GM10847 (cell line): ENCODE data around the gene OR4N2.
"Not testable (repeated sequence)": the region's sequence is repeated elsewhere in the genome, so short reads cannot be mapped to it uniquely, and the experiment has no call there.

Experiments used
- POLR2A ChIP-seq: IDR thresholded peaks from 2 replicates; pipeline ENCODE4 v1.6.1; 2011; ENCODE audit not compliant: insufficient read length; ENCODE audit errors: extremely low read depth

Gene OR4N2, protein sequence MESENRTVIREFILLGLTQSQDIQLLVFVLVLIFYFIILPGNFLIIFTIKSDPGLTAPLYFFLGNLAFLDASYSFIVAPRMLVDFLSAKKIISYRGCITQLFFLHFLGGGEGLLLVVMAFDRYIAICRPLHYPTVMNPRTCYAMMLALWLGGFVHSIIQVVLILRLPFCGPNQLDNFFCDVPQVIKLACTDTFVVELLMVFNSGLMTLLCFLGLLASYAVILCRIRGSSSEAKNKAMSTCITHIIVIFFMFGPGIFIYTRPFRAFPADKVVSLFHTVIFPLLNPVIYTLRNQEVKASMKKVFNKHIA

DNA sequence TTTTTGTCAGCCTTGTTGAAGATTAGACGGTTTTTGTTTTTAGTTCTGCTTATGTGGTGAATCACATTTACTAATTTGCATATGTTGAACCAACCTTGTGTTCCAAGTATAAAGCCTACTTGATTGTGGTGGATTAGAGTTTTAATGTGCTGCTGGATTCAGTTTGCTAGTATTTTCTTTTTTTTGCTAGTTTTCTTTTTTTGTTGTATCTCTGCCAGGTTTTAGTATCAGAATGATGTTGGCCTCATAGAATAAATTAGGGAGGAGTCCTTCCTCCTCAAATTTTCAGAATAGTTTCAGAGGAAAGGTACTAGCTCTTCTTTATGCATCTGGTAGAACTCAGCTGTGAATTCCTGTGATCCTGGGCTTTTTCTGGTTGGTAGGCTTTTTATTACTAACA, at the start of gene OR4N2:
TSS of gene OR4N2 (plus strand) at position 301 of the 400 bp plus-strand sequence. CDS start 23,679 bp downstream, outside the sequence.
- not testable (repeated sequence) for TF ChIP-seq POLR2A

DNA sequence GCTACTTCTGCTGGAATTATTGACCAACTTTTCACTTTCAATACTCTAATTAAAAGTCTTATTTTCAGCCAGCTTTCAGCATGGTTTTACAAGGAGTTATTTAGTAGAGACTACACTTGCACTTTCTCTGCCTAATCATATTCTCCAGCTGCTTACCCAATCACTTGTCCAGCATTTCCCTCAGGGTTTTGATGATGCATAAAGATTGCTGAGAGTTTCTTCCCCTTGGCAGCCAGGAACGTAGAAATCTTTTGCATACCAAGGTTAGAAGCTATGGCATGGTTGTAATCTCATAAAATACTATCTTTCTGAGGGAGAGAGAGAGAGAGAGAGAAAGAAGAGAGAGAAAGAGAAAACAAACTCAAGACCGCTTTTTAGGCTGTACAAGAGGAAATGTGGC, 49.4 kb upstream of the OR4N2 start:
- no peak for TF ChIP-seq POLR2A

DNA sequence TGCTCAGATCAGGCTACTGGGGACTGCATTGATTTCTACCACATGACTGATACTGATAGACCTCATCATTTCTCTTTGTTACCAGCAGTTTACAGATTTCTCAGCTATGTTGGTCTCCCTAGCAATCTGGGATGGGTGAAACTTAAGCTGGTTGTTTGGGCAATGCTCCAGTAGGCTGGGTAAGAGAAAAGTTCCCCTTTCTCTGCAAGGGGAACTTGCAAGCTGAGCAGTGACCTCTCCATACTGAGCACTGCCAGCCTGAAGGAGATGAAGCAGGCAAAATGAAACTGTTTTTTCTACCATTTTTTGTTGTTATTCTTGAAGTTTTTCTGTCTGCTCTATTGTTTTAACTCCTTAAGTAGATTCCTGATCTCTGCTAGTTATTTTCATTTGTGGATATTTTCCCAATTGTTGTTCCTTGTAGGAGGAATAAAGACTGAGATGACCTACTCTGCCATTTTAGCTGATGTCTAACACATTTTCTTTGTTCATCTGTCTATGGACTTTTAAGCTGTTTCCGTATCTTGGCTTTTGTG, 31.6 kb upstream of the OR4N2 start:
- TF ChIP-seq POLR2A = no peak

DNA sequence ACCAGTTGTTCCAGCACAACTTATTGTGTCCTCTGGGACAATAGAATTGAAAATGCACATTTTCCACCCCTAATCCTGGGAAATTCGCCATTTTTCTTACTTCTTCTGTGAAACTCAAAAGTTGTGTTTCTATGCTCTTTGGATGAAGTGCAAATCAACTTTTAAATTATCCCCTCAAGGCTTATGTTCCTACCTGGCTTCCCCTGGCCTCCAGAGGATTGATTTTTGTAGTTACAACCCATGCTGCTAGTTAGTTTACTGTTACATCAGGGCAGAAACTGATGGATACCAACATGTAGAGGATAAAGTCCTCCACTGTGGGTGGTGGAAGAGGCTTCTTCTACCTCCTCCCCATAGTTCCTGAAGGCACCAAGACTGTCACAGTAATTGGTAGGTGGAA, 30.4 kb upstream of the OR4N2 start, which contains the start of gene OR4M1:
TSS of gene OR4M1 (plus strand) at position 301 of the 400 bp plus-strand sequence. CDS start 6,819 bp downstream, outside the sequence.
- TF ChIP-seq POLR2A = not testable (repeated sequence)

DNA sequence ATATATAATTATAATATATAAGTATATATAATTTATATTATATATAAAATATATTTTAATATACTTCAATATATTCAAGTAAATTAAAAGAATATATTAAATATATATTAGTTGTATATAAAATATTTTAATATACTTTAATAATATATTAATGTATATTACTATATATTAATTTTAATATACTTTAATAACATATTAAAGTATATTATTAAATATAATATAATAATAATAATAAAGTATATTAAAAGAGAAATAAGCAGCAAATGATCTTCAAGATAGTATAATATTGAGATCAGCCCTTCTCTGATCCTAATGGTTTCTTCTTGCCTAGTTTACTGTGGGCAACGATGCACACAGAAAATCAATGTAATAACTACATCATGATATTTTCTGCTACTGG, 28.0 kb upstream of the OR4N2 start:
- no peak for TF ChIP-seq POLR2A

DNA sequence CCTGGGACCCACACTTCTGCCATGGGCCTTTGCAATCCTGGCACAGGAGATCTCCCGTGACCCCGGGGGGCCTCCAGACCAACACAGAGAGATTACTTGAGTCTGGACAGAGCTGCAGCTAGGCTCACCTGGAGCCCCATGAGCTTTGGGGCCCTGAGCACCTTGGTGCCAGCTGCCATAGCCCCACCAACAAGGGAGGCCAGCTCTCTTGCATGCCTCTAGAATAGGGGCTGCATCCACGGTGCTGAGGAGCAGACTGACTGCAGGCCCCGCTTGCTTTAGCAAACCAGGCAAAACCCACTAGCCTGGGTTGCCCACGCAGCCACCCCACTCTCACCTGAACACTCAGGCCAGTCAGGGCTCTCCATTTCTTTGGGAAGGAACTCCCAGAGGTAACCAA, 3.7 kb upstream of the OR4N2 start:
- no peak for TF ChIP-seq POLR2A

DNA sequence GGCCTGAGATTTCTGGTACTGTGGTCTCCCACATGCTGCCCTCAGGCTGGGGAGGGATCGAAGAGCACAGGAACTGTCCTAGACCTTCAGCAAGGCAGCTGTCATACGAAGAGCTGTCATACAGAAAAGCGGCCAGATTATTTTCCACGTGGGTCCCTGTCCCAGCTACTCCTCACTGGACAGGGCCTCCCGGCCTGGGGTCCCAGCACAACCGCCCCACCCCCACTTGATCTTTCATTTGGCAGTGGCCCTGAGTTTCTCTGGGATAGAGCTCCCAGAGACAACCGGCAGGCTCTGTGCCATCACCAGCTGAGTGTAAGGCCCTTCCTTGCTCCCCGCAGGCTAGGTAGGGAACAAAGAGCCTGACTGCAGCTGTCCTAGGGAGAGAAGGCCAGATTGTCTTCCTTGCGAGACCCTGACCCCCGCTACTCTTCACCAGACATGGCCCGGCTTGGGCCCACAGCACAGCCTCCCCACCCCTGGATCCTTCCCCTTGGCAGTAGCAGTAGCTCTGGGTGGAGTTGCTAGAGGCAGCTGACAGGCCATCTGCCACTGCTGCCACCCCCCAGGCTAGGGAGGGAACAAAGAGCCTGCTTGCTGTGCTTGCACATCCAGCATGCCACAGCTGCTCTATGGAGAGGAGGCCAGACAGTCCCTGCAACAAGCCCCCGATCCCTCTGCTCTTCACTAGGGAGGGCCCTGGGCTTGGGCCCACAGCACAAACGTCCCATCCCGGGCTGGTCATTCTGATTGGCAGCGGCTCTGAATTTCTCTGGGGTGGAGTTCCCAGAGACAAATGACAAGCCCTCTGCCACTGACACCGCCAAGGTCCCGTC, 3.1 kb upstream of the OR4N2 start:
- no peak for TF ChIP-seq POLR2A

DNA sequence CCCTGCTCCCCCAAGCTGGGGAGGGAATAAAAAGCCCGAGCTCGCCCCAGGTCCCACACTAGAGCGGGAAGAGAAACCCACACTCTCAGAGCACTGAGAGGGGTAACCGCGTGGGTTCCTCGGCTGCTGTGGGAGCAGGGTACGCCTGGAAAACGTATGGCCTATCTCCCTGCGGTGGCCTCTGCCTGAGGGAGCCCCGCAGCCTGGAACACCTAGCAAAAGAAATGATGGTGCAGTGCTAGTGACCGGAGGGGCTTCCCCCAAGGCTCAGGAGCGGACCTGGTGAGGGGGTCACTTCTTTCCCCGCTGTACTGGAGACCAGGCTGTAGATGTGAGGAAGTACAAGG, 2.5 kb upstream of the OR4N2 start:
- TF ChIP-seq POLR2A = no peak

DNA sequence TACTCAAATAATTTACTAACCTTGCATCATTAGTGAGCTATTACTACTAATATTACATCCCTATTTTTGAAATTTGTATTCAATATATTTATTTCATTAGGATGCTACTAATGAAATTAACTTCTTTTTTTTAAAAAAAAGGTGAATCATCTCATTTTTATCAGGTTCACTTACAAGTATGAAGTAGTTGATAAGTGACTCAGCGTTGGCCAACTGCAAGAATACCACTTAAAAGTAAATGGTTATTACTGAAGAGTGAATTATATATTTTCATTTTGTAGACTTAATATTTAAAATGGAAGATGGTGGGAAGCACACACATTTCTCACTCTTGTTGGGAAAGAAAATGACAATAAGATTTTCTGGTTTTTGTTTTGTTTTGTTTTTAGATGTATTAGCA, 19.6 kb downstream of the OR4N2 start:
- TF ChIP-seq POLR2A = no peak

DNA sequence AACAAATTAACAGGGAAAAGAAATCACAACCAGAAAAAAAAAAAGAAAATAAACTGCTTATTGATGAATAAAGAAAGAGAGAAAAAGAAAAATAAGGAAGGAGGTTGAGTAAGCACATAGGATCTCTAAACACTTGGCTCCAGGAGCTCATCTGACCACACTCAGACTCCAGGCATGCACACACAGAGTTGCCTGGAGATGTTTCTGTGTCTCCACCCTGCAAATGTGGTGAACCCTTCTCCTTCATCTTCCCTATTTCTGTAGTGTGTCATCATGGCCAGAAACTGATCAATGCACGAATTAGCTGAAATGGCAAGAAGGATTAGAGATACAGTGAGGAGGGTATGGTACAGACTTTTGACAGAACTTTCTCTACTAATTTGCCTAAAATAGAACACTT, 20.2 kb downstream of the OR4N2 start:
- TF ChIP-seq POLR2A = no peak

DNA sequence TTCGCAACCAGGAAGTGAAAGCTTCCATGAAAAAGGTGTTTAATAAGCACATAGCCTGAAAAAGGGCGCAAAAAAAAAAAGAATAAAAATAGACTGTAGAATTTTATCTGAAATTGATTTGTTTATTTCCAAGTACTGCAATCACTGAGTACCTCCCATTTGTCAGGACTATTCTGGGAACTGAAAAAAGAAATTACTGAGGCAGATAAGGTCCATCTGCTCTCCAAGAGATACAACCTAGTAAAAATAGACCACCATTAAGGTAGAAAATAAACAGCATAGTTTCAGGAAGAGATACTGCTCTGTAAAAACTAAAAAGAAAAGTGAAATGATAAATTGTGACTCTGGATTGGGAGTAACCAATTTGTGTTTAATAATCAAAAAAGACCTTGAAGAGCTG, 24.7 kb downstream of the OR4N2 start:
- no peak for TF ChIP-seq POLR2A

DNA sequence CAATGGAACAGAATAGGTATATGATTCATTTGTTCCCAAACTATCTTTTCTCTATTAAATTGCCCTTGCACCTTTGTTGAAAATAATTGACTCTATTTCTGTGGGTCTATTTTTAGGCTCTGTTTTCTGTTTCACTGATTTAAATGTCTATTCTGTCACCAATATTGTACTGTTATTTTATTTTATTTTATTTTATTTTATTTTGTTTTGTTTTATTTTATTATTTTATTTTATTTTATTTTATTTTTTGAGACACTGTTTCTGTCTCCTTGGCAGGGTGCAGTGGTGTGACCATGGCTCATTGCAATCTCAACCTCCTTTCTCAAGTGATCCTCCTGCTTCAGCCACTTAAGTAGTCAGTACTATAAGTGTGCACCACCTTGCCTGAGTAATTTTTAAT, 34.9 kb downstream of the OR4N2 start:
- TF ChIP-seq POLR2A = no peak

DNA sequence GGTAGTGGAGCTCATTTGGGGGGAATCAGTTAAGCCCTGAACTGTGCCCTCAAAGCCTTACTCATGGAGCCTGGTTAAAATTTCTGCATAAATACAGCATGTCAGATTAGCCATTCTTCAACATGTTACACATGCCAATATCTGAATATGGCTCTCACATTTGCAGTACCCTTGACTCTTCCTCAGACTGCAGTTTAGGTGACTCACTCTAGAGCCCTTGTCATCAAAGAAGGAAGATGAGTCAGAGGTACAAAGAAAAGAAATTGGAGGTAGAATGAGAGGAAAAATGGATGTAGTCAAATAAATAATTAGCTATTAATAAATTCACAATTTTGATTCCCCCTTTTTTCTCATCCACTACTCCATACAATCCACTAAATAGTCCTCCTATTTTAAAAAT, 47.8 kb downstream of the OR4N2 start:
- TF ChIP-seq POLR2A = no peak

DNA sequence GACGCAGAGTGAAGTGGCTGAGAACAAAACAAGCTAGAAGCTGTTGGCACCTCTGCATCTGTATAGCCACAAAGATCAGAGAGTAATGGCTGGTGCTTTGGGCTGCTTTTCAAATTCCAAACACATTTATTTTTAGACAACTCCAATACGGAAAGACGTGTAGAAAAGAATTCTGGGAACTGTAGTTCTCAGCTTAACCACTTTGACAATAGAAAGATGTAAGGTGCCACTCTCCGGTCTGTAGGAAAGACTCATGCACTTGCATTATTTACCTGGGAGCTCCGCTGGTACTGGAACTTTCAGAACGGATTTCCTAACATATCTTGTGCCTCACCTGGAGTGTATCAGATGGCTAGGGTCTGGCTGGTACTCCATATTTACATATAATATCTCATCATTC, 69.6 kb downstream of the OR4N2 start:
- TF ChIP-seq POLR2A = no peak

DNA sequence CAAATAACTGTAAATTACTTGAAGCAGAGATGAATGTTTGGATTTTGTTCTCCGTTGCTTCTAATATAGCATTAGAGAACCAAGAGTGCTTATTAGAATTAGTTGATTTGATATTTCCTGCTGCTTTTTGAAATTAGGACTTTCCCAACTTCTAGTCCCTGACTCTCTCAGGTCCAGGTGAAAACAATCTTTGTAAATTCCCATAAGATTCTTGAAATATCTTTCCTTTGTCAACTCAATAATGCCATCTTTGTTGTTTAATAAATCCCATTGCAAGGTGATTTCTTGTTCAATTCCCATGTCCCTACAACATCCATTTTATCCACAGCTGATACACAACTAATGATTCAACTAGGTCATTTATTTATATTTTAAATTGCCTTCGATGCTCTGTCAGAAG, 71.3 kb downstream of the OR4N2 start, which contains the start of gene OR4K2:
TSS of gene OR4K2 (plus strand) at position 301 of the 400 bp plus-strand sequence. CDS start 1,126 bp downstream, outside the sequence.
- TF ChIP-seq POLR2A = no peak
